ENCODE data around the gene BRSK2.
"Not testable (repeated sequence)": the region's sequence is repeated elsewhere in the genome, so short reads cannot be mapped to it uniquely, and the experiment has no call there.

The BRSK2 gene

DNA sequence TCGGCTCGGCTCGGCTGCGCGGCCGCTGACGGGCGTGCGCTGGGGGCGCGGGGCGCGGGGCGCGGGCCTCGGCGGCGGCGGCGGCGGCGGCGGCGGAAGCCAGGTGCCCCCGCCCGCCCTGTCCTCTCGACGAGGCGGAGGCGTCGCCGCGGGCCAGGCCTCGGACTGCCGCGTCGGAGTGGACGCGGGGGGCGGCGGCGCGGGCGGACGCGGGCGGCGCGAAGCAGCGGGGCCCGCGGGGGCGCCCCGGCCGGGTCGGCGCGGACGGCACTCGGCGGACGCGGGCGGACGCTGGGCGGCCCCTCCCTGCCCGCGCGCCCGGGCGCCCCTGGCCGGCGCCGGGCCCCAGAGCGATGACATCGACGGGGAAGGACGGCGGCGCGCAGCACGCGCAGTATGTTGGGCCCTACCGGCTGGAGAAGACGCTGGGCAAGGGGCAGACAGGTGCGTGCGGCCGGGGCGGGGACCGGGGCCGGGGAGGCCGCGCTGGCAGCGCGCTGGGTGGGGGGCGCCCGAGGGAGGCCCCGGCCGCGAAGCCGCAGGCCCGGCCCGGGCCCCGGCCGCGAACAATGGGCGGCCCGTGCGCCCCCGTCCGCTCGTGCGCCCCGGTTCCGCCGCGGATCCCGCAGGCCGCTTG is at the start of gene BRSK2:
BRSK2 (plus strand) TSS at position 3 of the 637 bp plus-strand sequence; CDS start at position 354, 351 bp downstream.
- DNase-seq = no peak

GRCh38 chr11:1340111-1340510 is 49.6 kb upstream of the BRSK2 start:
- DNase-seq = no peak

GRCh38 chr11:1341226-1341625 is 48.5 kb upstream of the BRSK2 start:
- DNase-seq = not testable (repeated sequence)

GRCh38 chr11:1341928-1342524 is 47.7 kb upstream of the BRSK2 start:
- DNase-seq = peak; percentile 10

DNA sequence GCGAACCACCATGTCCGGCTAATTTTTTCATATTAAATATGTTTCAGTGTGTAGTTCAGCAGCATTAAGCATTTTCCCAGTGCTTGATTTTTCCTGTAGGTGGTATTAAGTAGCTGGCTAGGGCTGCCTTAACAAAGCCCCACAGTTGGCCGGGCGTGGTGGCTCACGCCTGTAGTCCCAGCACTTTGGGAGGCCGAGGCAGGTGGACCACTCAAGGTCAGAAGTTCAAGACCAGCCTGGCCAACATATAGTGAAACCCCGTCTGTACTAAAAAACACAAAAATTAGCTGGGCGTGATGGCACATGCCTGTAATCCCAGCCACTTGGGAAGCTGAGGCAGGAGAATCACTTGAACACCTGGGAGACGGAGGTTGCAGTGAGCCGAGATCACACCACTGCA is 46.8 kb upstream of the BRSK2 start:
- DNase-seq = no peak

GRCh38 chr11:1343391-1344055 is 46.2 kb upstream of the BRSK2 start:
- DNase-seq = no peak

DNA sequence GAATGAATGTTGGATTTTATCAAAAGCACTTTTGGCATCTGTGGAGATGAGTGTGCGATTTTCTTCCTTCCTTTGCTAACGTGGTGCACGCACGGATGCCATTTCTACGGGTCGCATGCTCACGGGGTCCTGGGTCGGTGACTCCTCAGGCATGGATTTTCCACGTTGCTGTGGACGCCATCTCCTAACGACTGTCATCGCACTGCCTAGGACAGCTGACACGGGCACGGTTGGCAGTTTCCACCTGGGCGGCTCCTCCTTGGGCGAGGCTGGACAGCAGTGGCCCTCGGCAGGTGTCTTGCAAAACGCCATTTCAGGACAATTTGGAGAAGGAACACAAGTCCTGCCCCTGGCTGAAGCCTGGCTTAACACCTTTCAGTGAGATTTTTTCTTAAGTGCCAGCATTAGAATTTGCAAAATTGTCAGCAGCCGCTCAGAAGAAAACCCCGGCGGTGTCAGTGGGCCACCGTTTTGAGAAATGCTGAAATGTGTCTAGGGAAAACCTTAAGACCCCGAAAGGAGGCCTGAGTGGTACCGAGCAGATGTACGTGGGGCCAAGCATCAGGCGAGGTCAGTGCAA is 45.6 kb upstream of the BRSK2 start:
- DNase-seq = no peak

GRCh38 chr11:1345737-1346513 is 43.8 kb upstream of the BRSK2 start:
- DNase-seq = no peak

- no peak for DNase-seq
Measured at GRCh38 chr11:1346669-1347390, 42.9 kb upstream of the BRSK2 start.

GRCh38 chr11:1347411-1347999 is 42.2 kb upstream of the BRSK2 start:
- DNase-seq = not testable (repeated sequence)

DNA sequence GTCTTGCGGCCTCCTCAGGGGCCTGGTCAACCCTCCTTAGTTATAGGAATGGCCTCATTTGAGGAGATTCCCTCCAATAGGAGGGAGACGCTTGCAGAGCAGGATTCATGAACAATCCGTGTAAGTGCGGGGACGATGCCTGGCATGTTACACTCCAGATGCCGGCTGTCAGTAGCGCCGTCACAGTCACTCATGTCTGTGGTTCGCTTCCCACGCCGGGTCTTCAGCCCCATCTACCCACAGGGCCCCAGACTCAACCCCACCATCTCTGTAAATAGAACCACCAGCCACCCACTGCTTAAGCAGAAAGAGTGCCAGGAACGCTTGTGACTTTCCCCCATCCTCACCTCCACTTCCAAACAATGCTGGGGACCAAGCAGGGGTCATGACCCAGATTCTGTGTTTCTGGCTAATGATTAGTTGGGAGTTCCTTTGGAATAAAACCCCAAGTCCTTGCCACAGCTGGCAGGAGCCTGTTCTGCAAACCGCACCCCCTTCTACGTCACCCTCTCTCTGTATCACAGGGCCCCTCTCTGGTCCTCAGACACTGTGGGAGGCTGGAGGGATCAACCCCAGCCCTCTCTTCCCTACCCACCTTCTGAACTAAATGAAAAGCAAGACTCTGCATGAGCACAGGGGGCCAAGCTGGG is 41.5 kb upstream of the BRSK2 start:
- no peak for DNase-seq

DNA sequence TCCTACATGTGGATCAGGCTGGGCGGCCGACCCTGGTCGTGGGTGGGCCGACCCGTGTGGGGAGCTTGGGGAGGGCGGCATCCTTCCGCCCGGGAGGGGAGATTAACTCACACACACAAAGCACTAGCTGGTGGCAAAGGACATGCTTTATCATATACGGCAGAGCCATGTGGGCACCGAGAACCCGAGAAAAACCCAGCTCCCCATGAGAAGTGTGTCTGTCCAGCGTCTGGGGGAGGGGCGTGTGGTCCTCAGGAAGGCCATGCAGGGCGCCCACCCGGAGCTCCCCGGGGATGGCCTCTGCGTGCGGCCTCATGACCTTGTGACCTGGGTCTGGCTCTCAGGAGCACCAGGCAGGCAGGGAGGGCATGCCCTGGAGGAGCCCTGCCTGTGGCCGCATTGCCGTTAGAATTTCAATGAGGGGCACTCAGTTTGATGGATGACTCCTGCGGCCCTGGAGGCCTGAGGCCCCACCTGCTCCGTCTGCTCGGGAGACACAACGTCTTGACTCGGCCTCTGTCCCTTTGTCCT is 40.9 kb upstream of the BRSK2 start:
- no peak for DNase-seq

DNA sequence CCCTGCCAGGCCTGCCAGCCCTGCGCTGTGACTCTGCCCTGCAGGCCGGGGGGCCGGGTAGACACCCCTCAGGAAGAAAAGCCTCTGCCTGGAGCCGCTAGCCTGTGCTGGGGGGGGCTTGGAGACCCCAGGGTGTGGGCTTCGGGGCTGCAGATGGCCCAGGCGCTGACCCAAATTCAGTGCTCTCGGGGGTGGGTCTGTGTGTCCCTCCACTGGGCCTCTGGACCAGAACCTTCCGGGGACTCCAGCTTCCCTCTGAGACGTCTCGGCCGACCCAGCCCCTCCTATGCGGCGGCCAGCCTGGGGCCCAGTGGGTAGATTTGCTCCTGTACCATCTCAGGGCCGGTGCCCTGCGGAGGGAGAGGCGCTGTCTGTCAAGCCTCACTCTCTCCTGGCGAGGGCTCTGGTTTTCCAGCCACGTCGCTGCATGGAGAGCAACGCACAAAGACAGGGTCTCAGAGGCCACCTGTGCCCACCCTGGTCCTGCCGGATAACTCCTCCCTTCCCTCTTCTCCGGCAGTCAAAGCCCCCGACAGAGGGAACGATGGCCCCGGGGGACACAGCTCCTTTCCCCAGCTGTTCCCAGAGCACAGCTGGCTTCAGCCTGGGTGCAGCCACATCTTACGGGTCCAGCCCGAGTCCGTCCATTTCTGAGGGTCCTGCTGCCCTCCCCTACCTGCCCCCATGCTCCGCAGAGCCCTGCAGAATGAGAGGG is 40.2 kb upstream of the BRSK2 start:
- no peak for DNase-seq

- no peak for DNase-seq
Measured at GRCh38 chr11:1350086-1350725, 39.5 kb upstream of the BRSK2 start.

GRCh38 chr11:1351278-1351937 is 38.3 kb upstream of the BRSK2 start:
- DNase-seq = no peak

DNA sequence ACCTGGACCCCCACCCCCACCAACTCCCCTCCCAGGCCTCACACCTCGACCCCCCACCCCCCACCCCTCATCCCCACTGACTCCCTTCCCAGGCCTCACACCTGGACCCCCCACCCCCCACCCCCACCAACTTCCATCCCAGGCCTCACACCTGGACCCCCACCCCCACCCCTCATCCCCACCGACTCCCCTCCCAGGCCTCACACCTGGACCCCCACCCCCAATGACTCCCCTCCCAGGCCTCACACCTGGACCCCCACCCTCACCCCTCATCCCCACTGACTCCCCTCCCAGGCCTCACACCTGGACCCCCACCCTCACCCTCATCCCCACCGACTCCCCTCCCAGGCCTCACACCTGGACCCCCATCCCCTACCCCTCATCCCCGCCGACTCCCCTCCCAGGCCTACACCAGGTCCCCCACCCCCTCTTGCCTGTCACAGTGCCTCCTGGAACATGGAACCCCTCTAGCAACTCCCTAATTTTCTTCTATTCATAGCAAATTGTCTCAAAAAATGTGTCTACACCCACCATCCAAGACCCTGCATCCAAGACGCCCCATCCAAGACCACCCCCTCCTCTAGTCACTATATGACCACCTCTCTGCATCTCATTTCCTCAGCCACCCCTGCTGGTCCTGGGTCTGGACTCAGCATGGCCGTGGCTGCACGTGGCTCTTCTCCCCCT is 36.9 kb upstream of the BRSK2 start:
- DNase-seq = no peak

GRCh38 chr11:1353383-1354124 is 36.2 kb upstream of the BRSK2 start:
- no peak for DNase-seq

All from NCI-H1694 (cell line).